GM18873 (cell line): ENCODE data around the gene MCRIP2.

ENCODE experiments used
- ATAC-seq: cut with Tn5 transposase; IDR thresholded peaks from one replicate; pipeline ENCODE4 v1.9.1; 2021; ENCODE audit warnings: mild to moderate bottlenecking, moderate library complexity, moderate number of reproducible peaks; ENCODE audit not compliant: unreplicated experiment, low FRiP score

MCRIP2 gene

DNA sequence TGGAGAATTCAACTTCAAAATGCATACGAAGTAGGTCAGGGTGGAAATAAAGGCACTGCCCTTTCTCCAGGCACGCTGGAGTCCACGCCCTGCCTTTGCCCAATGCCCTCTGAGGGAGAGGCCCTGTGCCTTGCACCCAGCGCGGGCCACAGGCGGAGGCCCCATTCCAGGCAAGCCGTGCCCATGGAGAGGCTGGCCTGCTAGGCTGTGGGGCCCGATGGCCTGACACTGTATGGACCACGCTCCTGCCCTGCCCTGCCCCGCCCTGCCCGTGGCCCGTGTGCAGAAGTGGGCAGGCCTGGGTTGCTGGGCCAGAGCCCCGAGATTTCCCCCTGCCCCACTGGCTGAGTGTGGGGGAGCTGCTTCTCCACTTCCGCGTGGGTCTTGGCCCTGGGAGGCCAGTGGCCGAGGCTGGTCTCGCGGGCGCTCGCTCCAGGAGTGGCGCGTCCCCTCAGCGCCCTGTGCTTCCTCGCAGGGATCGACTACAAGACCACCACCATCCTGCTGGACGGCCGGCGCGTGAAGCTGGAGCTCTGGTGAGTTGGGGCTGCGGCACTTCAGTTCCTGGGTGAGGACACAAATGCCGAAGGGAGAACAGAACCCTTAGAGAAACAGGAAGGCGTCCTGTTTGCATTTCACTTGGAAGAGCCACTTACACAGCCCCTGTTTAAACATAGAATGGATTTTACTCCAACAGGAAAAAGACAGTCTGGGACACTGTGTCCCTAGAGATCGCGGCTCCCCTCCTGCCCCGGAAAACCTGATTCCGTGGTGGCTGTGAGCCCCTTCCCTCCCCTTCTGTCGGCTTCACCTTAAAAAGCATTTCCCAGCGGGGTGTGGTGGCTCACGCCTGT lies 24.7 kb upstream of the MCRIP2 start:
- ATAC-seq = no peak

DNA sequence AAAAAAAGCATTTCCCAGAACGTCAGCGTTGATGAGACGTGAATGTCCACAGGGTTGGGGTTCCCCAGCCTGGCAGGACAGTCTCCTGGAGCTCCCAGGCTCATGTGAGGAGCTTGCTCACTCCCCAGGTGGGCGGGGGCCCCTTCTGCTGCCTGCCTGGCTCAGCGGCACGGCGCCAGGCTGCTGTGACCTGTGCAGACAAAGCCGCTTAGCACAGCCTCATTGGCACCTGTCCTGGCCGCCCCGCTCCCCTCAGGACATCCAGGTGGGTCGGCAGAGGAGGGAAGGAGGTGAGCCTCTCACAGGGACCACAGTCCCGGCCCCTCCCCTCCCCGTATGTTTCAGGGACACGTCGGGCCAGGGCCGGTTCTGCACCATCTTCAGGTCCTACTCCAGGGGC lies 23.8 kb upstream of the MCRIP2 start:
- no peak for ATAC-seq

DNA sequence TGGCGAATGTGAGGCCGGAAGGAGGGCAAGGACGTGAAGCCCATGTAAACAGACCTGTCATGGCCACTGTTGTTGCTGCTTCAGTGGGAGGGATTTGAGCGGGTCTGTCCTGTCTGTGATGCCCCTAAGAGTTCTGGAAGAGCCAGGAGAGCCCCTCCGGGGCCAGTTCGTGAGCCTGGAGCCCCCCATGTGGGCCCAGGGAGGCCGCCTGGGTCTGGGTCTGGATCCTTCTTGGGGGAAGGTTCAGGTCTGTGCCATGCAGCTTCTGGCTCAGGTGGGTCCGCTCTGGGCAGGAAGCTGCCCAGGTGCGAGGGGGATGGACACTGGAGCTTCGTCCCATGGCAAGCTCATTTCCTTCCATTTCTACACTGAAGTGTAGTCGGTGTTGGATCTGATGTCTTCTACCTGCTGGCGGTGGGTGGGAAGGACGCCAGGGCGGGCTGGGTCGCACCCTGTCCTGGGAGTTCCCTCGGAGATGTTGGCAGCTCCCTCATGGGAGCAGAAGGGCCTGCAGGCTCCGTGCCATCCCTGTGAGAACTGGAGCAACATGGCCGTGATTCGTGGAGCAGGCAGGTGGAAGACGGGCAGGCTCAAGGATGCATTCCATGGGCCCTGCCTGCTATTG lies 22.0 kb upstream of the MCRIP2 start:
- no peak for ATAC-seq

DNA sequence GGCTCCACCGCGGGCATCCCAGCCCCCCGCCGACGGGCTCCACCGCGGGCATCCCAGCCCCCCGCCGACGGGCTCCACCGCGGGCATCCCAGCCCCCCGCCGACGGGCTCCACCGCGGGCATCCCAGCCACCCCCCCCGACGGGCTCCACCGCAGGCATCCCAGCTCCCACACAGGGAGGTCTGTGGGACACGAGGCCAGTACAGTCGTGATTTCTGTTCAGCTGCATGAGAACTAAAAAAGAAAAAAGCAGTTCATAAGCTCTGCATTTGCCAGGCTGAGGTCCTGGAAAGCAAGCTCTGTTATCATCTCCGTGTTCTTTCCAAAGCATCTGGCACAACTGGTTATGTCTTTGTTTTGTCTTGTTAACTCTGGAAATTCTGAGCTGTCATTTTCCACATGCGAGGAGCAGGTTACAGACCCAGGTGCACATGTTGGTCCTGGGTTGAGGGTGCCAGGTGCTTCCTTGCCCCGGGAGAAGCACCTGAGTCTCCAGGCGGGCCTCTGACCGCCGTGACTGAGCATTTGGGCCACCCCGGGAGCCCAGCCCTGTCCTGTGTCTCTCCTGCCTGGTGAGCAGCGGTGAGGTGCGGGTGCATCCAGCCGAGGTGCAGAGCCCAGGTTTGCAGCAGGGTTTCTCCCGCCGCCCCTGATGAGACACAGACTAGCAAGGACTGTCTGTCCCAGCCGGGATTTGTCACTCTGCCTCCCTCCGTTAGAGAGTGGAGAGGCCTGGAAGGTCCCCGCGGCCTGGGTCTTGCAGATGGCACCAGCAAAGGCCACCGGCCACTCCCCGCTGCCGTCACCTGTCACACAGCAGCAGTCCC lies 20.7 kb upstream of the MCRIP2 start:
- no peak for ATAC-seq

DNA sequence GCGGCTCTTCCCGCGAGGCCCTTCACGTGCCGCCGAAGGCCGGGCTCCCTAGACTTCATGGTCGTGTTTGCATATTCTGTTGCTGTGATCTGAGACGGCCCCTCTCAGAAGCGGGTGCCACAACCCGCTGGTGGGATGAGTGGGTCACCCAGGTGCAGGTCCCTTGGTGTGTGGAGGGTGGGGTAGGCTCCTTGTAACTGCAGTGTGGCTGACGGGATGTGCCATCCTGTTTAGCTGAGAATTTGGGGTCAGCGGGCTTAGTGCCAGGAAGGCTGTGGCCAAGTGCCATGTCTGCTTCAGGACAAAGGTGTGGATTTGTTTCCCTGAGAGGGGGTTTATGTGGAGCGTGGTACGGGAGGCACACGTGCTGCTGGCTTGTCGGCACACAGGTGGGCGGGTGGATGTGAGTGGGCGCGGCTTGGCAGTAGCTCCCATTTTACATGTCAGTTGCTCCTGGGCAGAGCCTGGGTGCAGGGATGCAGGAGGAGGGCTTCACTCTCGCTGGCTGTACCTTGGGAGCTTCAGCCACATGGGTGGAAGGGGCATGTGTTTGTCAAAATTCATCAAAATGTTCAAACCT lies 20.0 kb upstream of the MCRIP2 start:
- no peak for ATAC-seq

DNA sequence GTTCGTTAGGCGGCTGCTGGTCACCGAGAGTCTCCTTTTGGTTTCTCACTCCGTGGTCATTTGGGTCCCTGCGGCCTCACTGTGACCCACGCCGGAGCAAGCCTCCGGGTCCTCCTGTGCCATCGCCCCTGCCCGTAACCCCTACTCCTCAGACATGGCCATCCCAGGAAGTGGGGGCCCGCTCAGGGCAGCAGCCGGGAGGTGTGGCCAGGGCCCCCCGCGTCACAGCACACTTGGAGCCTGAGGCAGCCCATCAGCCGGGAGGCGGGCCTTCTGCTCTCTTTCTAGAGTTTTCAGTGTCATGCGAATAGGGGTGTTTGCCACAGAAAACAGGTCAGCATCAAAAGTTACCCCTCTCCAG lies 18.7 kb upstream of the MCRIP2 start:
- no peak for ATAC-seq

DNA sequence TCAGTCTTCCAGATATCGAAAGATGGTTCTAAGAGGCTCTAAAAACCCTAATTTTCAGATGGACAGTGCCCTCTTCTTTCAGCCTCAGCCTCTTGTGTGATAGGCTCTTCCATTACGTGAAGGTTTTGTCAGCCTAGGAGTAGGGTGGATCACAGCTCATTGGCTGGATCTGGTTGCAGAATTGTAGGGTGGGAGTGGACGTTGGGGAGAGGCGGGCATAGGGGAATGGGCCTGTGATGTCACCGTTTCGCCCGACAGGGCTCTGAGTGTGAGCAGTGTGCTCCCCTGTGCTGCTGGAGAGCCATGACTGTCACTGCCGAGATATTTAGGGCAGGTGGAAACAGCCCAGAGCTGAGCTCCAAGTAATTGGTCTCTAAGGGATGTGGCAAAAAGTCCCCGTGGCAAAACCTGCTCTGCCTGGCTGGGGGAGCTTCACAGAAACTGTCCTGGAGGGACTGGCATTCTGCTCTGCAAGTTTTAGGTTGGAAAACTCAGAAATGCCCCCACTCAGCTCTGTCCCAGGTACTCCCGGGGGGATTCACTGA lies 17.0 kb upstream of the MCRIP2 start:
- ATAC-seq = no peak

DNA sequence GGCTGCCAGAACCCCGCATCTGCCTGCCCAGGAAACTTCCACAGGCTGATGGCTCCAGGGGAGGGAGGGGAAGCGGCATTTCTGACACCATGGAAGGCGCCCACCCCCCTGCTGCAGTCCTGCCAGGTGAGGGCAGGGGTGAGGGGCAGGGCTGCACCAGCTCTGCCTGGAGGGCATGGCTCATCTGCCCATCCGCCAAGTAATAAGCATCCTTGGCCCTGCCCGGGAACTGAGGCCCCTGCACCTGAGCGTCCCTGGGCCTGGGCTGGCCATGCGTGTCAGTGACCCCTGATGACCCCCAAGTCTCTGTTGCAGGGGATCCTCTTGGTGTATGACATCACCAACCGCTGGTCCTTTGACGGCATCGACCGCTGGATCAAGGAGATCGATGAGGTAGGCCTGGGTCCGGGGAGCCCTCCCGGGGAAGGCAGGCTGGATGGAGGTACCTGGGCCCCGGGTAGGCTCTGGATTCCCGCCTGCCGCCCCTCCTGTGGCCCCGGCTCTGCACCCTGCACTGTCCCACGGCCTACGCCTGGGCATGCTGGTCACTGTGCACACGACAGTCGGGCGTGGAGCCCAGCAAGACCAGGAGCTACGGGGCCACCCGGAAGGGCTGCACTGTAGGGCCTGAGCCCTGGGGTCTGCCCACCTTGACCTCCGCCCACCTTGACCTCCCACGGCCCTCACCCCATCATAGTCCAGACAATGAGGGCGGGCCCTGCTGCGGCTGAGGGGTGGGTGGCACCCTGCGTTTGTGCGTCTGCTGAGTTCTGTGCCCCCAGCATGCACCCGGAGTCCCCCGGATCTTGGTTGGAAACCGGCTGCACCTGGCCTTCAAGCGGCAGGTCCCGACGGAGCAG lies 16.3 kb upstream of the MCRIP2 start:
- ATAC-seq = no peak

DNA sequence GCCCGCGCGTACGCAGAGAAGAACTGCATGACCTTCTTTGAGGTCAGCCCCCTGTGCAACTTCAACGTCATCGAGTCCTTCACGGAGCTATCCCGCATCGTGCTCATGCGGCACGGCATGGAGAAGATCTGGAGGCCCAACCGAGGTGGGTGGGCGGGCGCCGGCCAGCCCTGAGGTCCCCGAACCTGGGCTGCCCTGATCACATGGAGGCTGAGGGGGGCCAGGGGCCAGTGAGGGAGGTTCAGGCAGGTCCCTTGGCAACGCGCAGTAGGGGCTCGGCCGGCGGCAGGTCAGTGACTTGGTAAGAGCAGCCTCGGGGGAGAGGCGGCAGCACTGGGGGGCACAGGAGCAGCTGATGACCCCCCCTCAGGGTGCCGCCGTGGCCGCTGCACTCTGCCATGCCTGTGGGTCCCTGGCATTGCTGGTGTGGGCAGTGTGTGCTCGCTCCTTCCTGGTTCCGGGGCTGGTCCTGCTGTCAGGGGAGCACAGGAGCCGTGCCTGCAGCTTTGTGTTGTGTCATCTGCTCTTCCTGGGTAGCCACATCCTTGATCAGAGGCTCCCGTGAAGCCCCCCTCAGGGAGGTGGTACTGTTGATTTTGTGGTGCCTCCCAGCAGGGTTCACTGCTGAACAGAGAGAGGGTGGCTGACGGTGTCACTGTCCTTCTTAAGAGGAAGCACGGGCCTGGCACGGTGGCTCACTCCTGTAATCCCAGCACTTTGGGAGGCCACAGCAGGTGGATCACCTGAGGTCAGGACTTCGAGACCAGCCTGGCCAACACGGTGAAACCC lies 15.5 kb upstream of the MCRIP2 start:
- ATAC-seq = no peak

DNA sequence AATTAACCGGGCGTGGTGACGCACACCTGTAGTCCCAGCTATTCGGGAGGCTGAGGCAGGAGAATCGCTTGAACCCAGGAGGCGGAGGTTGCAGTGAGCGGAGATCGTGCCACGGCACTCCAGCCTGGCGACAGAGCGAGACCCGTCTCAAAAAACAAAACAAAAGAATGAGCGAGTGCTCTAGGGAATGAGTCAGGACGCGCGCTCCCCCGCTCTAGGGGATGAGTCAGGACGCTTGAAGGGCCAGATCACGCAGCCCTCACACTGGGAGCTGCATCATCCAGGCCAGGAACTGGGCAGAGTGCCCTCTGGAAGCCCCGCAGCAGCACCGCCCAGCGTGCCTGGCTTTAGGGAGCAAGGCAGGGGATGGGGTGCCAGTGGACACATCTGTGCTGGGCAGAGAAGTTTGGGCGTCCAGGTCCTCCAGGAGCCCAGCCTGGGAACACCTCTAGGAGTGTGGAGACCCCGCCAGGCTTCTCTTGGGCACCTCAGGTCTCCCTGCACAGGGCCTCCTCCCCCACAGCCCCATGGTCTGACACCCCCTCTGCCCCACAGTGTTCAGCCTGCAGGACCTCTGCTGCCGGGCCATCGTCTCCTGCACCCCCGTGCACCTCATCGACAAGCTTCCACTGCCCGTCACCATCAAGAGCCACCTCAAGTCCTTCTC lies 14.7 kb upstream of the MCRIP2 start:
- no peak for ATAC-seq

DNA sequence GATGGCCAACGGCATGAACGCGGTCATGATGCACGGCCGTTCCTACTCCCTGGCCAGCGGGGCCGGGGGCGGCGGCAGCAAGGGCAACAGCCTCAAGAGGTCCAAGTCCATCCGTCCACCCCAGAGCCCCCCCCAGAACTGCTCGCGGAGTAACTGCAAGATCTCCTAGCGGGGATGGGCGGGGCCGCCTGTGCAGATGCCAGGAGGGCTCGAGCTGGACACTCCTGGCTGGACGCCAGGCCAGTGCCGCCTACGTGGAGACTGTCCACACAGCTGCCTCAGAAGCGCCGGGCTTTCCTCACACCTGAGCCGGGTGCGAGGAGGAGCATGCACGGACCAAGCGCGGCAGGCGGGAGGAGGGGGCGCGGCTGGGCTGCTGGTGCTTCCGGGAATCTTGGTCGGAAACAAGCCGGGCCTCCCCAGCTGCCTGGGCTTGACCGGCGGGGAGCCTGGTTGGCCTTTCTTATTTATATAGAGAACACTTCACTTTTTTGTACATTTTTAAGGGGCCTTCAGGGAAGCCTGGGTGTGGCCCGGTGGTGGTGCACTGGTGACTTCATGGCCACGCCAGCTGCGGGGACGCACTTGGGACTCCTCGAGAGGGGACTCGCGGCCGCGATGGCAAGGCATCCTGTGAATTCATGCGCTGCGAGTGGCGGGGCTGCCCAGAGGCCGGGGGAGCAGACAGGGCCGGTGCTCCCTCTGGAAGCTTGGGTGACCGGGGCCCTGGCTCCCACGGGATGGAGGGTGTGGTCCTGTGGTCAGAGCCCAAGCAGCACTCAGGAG lies 14.0 kb upstream of the MCRIP2 start:
- ATAC-seq = no peak

DNA sequence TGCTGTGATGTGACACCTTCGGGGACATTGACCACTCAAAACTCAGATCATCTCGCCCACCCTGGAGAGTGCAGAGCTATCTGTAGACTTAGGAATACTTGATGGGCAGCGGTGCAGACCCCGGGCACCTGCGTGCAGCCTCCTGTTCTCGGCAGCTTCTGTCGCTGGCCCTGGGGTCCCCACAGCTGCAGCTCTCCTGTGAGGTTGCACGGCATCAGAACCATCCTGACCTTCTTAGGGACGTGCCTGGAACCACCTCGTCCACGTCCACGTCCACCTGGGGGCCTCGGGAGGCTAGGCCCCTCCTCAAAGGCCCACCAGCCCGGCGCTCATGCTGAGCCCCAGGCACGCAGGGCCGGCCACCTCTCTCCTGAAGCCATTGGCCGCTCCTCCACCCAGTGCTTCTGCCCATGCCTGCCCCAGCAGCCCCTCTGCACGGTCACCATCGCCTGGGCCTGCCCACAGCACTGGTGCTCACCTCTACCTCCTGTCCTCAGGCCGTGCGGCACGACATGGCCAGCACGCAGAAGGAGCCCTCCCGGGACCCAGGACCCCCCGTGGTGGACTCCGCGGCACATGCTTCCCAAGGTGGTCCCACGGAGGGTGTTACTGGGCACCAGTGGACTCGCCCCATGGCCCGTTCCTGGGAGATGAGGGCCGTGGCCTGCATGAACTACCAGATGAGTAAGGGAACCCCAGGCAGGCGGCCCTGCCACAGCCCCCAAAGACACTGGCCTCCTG lies 13.1 kb upstream of the MCRIP2 start:
- no peak for ATAC-seq

DNA sequence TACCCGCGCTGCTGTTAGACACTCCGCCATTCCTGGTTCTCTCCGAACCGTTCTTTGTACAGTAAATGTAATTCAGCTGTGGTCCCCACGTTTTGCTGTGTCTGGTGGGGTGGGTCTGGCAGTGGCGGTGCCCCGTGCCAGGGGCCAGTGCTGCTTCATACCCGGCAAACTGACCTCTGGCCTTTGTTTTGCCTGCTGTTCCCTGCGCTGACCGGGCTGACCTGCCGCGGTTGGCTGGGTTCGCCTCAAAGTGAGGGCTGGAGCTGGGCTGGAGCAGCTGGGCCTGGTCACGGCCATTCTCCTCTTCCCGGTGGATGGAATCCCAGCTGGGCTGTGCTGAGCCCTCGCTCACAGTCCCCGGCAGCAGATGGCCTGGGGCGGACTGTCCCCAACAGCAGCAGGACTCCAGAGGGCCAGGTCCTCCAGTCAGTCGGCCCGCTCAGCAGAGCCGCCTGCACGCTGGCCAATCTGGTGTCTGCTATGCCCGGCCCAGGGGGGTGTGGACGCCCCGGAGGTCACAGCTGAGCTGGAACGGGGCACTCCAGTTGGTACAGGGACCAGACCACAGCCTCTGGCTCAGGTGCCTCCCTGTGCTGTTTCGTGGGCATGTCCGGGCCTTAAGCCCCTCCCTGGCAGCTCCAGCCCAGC lies 12.3 kb upstream of the MCRIP2 start:
- no peak for ATAC-seq

DNA sequence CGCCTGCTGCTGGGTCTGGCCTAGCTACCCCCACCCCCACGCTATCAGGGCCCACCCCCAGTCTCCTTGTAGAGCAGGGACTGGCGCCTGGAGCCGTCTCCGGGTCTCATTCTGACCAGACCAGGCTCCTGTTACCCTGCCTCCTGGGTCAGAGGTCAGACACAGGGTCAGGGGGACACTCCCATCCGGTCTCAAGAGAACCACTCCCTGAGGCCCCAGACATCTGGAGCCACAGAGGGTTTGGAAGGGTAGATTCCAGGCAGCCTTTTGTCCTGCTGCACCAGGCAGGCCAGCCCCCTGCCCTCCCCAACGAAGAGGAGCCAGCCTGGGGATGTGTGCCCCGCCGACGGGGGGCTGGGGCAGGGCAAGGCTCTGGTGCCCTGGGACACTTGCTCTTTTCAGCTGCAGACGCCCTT lies 11.8 kb upstream of the MCRIP2 start:
- ATAC-seq = no peak

DNA sequence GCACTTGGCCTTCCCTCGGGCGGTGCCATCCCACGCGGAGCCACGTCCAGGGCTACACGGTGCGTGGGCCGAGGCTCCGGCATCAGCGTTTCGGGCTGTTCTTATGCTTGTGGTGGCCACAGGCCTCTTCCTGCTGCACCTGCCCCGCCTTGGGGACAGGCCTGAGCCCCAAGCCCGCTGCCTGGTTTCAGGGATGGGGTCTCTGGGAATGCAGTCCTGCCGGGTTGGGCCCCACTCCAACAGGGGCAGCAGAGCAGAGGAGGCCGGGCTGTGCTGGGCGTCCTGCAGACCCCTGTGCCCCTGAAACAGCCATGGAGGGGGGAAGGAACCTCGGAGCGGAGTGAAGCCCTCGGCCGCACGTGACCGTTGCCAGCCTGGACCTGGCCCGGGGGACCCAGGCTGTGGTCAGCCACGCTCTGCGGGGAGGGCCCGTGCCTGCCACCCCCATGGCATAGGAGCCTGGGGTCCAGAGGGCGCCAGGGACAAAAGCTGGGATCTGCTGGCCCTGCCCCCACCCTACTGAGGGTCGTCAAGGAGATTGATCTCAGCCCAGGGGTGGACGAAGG lies 11.3 kb upstream of the MCRIP2 start:
- ATAC-seq = no peak

DNA sequence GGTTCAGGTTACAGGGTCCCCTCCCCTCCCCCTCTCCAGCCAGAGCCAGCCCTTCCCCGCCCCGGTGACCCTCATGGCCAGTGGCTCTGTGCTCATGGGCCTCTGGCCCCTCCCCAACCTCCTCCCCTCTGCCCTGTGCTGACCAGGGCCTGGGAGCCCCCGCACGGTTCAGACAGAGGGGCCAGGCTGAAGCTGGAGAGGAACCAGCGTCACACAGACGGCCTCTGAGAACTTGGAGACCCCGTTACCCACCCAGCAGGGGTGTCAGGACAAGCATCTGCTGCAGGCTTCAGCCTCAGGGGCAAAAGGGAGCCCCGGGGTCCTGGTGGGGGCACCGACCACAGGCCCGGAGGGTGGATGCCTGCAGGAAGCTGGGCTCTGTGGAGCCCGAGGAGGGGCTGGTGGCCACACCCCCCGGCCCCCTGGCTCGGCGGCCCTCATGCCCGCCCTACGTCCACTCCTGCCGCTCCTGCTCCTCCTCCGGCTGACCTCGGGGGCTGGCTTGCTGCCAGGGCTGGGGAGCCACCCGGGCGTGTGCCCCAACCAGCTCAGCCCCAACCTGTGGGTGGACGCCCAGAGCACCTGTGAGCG lies 10.7 kb upstream of the MCRIP2 start, which contains the start of gene WFIKKN1:
Gene WFIKKN1, plus strand, starts transcription at position 171 of the 591 bp plus-strand sequence. Its CDS starts 269 bp downstream, at position 440.
- no peak for ATAC-seq
